Neural progenitor cell (in vitro differentiated cells): ENCODE data around the gene RARS2.

Experiments used
- EZH2 ChIP-seq: fragments of 200-600 bp; sonication (generic); IDR thresholded peaks from 2 replicates; pipeline ENCODE4 v1.6.1; 2017; ENCODE audit warnings: antibody characterized with exemption, mild to moderate bottlenecking, moderate library complexity
- TF ChIP-seq, protein P1 (sequence below): fragments of 200-600 bp; sonication (generic); IDR thresholded peaks from 2 replicates; pipeline ENCODE4 v1.5.1; 2017; ENCODE audit warnings: antibody characterized with exemption, mild to moderate bottlenecking

DNA sequence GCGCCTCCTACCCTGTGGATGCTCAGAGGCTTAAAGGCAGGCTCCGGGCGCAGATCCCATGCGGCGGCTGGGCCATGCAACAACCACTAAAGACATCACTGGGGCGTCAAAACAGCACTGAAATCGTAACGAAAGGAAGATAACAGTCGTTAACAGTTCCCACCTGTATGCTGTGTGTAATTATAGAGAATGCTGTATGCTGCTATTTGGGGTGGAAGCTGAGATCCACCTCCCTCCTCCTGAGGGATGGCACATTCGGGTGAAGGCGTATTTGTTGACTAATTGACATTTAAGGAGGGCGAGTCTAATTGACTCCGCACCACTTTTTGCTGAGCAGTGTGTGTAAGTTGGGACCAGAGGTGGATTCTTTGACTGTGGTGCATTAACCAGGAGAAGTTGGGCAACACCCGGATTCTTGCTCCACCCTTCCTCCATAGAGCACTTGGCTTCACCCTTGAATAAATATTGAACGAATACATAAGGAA, 116.3 kb downstream of the RARS2 start:
- TF ChIP-seq, protein P1, sequence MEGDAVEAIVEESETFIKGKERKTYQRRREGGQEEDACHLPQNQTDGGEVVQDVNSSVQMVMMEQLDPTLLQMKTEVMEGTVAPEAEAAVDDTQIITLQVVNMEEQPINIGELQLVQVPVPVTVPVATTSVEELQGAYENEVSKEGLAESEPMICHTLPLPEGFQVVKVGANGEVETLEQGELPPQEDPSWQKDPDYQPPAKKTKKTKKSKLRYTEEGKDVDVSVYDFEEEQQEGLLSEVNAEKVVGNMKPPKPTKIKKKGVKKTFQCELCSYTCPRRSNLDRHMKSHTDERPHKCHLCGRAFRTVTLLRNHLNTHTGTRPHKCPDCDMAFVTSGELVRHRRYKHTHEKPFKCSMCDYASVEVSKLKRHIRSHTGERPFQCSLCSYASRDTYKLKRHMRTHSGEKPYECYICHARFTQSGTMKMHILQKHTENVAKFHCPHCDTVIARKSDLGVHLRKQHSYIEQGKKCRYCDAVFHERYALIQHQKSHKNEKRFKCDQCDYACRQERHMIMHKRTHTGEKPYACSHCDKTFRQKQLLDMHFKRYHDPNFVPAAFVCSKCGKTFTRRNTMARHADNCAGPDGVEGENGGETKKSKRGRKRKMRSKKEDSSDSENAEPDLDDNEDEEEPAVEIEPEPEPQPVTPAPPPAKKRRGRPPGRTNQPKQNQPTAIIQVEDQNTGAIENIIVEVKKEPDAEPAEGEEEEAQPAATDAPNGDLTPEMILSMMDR = no peak
- TF ChIP-seq EZH2 = no peak
